Measurements from ENCODE around the gene GLDN.

GLDN gene

GRCh38 chr15:51322621-51323296, 18.7 kb upstream of the GLDN start:
- no peak for DNase-seq (ENCODE audit: low read depth in 2 of 3, low spot score in 2 of 3)

DNA sequence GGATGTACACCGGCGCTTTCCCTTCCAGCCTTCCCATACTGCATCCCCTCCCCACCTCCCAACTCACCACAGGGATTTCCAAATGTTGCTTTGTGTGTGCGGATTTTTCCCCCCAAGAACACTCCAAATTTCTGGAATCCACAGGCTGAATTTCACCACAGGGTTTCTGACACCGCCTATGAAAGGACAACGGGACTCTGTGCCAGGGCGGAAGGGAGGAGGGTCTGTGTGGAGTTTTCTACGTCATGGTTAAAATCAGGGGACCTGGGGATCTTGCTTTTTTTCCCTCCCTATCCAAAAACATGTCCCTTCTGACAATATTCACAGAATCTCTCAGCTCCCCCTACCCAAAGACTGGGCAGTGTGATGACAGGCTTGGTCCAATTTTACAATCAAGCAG, 17.7 kb upstream of the GLDN start:
- no peak for DNase-seq (ENCODE audit: low read depth in 2 of 3, low spot score in 2 of 3)

DNA sequence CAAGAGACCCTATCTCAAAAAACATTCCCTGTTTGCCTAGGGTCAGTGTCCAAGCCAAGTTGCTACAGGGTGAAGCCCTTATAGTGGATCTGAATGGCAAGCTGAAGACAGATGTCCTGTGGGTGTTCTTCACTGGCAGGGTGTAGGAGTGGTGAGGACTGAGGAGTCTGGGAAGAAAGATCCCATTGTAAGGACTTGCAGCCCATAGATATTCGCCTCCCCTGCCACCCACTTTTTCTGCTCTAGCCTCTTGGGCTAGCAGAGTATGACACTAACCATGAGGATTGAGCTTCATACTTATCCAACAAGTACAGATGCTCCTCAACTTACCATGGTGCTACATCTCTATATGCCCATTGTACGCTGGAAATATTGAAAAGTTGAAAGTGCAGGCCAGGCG, 16.3 kb upstream of the GLDN start:
- DNase-seq (ENCODE audit: low read depth in 2 of 3, low spot score in 2 of 3), result no peak

- no peak for DNase-seq (ENCODE audit: low read depth in 2 of 3, low spot score in 2 of 3)
Measured at GRCh38 chr15:51327081-51327480, 14.4 kb upstream of the GLDN start.

- DNase-seq (ENCODE audit: low read depth in 2 of 3, low spot score in 2 of 3), result no peak
Measured at GRCh38 chr15:51328926-51329325, 12.5 kb upstream of the GLDN start.

- DNase-seq (ENCODE audit: low read depth in 2 of 3, low spot score in 2 of 3), result no peak
Measured at GRCh38 chr15:51331141-51331540, 10.3 kb upstream of the GLDN start.

DNA sequence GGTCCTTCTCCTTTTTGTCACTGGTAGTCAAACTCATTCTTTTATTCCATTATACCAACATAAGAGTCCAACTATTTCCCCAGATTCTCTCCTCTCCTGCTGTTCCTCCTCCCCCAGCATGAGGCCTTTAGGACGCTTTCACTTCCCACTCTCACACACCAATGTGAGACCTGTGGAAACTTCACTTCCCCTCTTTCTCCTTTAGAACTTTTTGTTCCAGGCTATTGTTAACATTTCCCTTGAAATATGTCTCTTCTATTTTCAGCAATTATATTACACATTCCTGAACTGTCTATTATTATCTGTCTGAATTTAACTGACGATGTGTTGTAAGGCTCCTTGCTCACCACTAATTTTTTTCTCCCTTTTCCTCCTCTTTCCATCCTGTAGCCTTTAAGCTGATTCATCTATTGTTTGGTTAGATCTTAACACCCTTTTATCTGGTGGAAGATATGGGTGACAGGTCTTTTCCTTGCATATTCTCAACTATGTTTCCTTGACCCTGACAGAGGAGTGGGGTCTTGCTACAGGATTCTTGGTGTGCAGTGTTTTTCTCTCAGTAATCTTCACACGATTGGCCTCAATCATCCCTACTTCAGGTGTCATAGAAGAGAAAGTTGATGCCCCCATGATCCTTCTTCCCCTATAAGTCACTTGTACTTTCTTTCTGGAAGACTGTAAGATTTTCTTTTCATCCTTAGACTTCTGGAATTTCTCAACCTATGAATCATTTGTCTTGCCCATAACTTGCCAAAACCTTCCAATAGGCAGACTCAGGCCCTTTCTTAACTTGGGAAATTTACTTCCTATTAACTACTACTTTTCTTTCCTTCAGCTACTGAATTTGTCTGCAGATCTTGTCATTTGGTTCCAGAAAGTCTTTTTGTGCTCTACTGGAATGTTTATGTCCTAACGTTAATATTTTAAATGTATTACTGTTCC, 9.0 kb upstream of the GLDN start:
- DNase-seq (ENCODE audit: low read depth in 2 of 3, low spot score in 2 of 3), result no peak

DNA sequence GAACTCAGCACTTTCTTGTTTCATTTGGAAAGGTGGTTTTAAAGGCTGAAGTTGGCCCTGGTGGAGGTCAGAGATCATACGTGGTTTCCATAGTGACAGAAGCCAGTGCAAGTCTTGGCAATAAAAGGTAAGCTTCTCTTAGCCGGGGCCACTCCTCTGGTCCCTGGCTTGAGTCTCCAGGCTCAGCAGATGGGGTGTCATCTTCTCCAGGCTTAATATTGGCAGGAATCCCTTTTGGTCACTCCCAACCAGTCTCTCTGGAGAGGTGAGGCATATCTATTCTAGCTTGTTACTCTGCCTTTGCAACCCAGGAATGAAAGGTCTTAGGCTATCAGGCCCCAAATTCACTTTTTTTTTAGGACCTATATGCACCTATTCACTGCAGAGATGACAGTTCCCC, 7.9 kb upstream of the GLDN start:
- no peak for DNase-seq (ENCODE audit: low read depth in 2 of 3, low spot score in 2 of 3)

- no peak for DNase-seq (ENCODE audit: low read depth in 2 of 3, low spot score in 2 of 3)
Measured at GRCh38 chr15:51334011-51334451, 7.4 kb upstream of the GLDN start.

DNA sequence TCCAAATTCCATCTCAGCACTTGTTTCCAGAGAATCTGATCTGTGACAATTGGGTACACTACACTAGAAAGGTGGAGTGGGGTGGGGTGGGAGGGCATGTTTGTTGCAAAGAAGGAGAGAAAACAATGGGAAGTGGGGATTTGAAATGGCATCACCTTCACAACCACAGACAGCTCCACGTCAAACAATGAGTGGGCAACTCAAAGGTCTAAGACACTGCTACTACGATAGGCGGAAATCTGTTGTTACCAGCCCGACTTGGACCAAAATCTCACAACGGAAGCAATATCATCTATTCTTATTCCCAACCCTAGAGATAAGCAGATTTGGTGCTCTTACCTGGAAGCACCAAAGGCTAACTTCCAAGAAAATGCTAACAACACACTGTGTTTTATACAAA, 6.4 kb upstream of the GLDN start:
- DNase-seq (ENCODE audit: low read depth in 2 of 3, low spot score in 2 of 3), result no peak

DNA sequence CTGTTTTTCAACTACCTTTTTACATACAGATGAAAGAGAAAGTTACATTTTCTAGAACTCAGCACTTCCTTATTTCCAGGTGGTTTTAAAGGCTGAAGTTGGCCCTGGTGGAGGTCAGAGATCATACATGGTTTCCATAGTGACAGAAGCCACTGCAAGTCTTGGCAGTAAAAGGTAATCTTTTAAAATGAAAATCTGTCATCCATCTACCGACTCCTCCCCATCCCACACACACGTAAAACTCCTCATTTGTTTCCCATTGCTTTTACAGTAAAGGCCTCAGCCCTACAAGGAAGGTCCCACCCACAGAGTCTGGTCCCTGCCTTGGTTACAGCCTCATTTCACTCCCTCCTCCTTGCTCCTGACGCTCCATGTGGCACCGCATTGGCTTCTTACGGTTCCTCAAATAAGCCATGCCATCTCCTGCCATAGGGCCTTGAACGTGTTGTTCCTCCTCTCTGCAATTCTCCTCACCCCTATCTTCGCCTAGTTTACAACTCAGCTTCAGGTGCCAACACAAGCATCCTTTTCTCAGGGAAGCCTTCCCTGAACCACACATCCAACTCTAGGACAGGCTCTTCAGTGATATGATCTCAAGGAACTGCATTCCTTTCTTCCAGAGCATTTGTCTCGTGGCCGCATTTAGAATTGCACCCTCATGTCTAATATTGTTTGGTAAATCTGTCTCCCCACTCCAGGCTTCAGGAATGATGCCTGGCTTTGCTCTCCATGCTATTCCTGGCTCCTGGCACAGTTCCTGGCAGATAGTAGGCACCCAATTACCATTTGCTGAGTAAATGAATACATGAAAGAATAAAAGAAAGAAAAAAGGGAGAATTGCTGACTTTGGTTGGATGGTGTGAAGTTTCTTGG, 5.7 kb upstream of the GLDN start:
- no peak for DNase-seq (ENCODE audit: low read depth in 2 of 3, low spot score in 2 of 3)

DNA sequence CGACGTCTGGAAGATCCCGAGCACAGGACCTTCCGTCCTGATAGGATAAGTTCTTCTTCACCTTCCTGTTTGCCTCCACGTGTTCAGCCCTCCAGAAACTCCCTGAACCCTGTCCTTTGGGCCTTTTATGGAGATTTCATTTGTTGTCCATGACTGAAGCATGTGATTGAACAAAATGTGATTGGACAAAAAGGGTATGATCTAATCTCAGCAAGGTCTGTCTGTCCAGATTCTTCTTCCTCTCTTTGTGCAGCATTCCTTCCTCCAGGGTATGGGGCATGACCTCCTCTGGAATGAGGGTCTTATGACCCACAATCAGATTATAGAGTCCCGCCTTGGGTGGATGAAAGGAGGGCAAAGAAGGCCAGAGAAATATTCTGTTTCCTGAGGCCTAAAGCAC, 3.0 kb upstream of the GLDN start, which contains the start of gene CYP19A1:
Gene CYP19A1 (minus strand): TSS at position 101 of the 400 bp plus-strand sequence. CDS start 95,684 bp downstream, outside the sequence.
- no peak for DNase-seq (ENCODE audit: low read depth in 2 of 3, low spot score in 2 of 3)

GRCh38 chr15:51342227-51342999, 958 bp downstream of the GLDN start:
- DNase-seq (ENCODE audit: low read depth in 2 of 3, low spot score in 2 of 3), result no peak

GRCh38 chr15:51343466-51343865, 2.0 kb downstream of the GLDN start:
- no peak for DNase-seq (ENCODE audit: low read depth in 2 of 3, low spot score in 2 of 3)

DNA sequence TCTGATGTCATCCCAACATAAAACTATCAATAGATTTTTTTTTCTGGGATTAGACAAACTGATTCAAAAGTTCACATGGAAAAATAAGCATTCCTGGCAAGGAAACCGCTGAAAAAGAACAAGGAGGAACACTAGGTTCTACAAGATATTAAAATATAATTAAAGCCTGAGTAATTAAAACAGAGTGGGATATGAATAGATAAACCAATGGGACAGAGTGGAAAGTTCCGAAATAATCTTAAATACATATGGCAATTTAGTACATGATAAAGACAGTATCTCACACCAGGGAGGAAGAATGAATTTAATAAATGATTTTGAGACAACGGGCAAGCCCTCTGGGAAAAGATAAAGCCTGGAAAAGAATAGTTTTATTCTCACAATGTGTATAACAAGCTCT, 4.7 kb downstream of the GLDN start:
- DNase-seq (ENCODE audit: low read depth in 2 of 3, low spot score in 2 of 3), result no peak

GRCh38 chr15:51348688-51349087, 7.2 kb downstream of the GLDN start:
- no peak for DNase-seq (ENCODE audit: low read depth in 2 of 3, low spot score in 2 of 3)

- no peak for DNase-seq (ENCODE audit: low read depth in 2 of 3, low spot score in 2 of 3)
Measured at GRCh38 chr15:51349156-51349844, 7.8 kb downstream of the GLDN start.

DNA sequence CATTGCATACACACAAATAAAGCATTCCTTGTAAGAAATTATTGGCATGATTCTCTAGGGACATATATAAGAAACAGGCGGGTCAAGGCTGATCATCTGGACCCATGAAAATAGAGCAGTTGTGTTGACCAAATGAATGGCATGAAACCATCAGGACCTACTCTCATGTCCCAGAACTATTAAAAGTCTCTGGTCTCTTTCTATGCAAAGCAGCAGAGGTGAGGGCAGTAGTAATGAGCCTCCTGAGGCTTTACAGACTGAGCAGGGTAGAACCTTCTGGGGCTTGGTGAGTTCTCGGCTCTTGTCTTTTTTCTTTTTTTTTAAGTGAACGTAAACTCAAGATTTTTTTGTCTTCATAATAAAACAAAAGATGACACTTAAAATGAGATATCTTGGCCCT, 9.3 kb downstream of the GLDN start:
- DNase-seq (ENCODE audit: low read depth in 2 of 3, low spot score in 2 of 3), result no peak

DNA sequence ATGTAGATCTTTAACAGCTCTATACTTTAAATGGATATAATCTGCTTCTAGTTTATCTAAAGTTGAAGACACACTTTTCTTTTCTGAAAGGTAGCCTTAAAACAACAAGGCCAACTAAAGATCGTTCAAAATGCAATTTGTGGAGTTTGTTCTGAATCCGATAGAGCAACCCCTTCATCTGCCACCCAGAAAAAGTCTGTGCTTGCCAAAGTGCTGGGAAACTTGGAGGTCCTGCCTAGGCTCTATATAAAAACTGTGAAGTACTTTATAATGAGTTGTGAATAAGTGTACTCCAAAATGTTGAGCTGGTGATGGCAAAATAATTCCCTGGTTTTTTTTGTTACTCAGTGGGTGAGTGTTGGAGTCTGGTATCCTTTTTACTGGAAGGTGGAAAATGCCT, 12.5 kb downstream of the GLDN start:
- no peak for DNase-seq (ENCODE audit: low read depth in 2 of 3, low spot score in 2 of 3)

DNA sequence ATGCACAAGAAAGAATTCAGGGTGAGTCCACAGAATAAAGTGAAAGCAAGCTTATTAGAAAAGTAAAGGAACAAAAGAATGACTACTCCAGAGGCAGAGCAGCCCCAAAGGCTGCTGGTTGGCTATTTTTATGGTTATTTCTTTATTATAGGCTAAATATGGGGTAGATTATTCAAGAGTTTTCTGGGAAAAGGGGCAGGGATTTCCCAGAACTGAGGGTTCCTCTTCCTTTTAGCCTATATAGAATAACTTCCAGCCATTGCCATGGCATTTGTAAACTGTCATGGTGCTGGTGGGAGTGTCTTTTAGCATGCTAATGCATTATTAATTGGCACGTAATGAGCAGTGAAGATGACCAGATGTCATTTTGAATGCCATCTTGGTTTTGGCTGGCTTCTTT, 13.6 kb downstream of the GLDN start:
- no peak for DNase-seq (ENCODE audit: low read depth in 2 of 3, low spot score in 2 of 3)

Data from activated CD8-positive, alpha-beta memory T cell treated with anti-CD3 and anti-CD28 coated beads for 48 hours (primary cell).